NCI-H345 (cell line): ENCODE measurements around the gene STAC2.
A peak's percentile ranks its signal among the peaks of the same experiment; 100 is the strongest.

Source experiments
- DNase-seq: peaks from one replicate; lab custom pipeline; 2025; lab: John Stamatoyannopoulos, UW

STAC2 gene

DNA sequence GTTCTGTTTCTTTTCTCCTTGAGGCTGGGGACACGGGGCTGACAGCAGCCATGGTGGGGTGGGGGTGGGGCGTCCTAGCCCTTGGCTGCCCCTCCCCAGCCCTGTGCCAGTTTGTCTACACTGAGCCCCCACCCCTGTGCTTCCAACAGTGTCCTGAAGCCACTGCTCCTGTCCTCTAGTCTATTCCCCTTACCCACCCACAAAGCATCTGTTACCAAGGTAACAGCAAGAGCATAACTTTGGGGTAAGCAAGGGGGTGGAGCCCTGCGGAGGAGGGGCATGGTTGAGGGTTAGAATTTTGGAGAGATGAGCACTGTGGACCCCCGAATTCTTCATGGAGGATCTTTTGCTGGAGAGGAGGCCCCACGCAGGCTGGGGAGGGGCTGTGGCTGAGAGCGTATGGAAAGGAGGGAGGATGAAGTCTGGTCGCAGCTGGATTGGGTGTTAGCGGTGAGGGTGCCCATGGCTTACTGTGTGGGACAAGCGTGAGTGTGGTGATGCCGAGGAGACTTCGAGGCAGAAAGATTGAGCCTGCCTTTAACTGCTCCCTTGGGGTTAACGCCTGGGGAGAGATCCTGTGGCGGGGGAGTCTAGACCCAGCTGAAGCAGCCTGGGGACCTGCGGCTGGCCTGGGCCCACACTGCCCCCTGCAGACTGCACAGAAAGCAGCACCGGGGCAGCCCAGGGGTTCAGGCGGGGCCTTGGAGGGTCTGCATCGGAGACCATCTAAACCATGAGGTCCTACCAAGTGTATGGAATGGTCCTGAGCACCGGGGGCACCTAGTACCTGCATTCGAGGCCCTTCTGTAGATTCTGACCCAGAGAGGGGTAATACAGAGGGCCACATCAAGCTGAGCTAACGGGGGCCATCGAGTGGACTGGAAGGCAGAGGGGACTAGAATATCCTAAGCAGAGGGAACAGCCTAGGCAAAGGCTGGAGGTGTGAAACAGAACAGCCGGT is 6.1 kb upstream of the STAC2 start:
- peak; percentile 39 for DNase-seq

DNA sequence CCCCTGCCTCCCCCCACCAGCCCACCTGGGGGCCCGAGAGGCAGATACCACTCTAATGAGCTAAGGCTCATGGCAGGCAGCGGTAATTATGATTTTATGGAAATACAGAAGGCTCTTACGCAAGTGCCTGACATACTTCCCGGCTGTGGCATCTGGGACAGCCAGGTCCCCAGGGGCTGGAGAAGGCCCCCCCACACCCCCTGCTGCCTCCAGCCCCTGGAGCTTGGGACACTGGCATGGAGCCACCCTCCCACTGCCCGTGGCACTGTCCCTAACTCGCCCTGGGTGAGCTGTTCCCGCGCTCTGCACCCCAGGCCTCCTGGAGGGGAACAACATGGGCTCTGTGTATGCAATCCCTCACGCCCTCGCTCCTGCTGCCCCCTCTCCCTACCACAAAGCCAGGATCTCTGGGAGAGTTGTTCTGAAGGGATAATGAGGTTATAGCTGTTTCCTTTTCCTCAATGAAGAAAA is 5.4 kb upstream of the STAC2 start:
- no peak for DNase-seq

DNA sequence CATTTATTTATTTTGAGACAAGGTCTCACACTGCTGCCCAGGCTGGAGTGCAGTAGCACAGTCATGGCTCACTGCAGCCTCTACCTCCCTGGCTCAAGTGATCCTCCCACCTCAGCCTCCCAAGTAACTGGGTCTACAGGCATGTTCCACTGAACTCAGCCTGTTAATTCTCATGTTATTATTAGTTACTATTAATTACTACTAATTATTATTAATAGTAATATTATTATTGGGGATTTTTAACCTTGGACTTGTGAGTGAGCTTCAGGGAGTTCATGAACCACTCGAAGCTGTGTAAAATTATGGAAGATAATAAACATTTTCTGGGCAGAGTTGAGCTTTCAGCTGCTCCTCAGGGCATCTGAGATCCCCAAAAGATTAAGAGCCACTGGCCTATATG is 4.6 kb upstream of the STAC2 start:
- DNase-seq: no peak

DNA sequence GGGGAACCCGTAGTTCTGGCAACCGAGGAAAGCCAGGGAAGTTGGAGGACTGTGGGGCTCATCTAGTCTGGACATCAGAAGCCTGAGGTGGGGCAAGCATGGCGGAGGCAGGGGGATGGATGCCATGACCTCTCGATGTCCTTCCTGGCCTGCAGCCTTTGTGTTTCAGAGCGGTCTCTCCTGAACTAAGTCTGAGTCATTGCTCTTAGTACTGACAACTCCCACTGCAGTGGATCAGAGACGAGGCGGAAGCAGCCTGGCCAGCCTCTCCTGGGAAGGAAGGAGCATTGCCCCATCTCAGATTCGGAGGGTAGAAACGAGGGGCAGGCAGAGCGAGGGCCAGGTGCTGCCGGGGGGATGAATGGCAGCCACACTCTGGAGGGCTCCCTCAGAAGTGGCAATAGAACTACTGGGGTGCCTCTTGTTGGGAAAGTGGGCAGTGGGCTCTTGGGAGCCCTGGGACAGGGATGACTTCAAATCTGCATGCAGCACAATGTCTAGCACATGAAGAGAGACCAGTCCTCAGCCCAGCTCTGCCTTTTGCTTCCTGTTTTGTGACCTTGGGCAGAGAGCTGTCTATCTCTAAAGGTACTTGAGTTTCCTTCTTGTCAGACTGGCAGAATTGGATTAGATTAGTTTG is 3.6 kb upstream of the STAC2 start:
- no peak for DNase-seq

DNA sequence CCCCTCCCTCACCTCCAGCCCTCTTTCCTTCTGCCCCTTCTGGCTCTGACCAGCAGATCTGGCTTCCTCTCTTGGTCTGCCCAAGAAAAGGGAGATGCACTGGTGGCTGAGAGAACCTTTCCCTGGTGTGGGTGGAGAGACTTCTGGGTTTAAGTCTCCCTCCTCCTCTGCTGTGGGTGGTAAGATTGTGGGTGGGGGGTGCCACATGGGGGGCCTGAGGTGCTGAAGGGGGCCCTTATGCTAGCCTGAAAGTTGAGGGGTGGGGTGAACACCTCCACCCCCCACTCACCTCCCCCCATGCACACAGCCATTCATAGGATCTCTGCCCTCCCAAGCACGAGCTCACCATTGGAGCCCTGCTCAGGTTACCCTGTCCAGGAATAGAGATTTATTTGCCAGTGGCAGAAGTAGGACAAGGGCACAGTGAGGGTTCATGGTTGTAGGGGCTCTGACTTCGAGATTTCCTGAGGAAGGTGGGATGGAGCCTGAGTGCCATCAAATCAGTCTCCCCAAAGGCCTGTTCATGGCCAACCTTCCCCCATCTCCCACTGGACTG is 1.7 kb upstream of the STAC2 start:
- no peak for DNase-seq

DNA sequence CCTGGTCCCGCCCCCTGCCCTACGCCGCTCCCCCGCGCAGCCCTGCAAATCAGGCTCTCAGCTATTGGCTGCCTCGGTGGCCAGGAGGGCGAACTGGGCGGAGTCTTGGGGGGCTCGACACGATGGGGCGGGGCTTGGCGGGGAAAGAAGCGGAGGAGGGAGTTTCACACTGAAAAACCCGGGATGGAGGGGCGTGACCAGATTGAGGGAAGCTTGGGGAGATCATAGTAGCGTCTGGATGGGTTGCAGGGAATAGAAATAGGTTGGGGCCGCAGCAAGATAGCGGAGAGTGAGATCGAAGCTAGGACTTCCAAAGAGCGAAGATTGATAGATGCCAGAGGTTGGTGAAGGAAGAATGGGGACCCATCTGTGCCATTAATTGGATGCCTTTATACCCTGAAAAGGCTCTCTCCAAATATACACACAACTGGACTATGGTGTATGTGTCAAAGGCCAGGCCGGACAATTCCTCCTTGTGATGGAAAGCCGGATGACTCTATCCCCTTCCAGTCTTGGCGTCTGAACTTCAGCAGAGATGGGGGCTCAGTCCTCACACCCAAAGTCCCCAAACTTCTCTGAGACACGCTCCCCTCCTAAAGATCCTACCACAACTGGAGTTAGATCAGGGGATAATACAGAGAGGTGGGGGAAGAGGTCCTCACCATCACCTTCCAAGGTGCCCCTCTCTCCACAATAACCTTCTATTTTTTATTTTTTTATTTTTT is 376 bp upstream of the STAC2 start:
- DNase-seq: peak; percentile 81

DNA sequence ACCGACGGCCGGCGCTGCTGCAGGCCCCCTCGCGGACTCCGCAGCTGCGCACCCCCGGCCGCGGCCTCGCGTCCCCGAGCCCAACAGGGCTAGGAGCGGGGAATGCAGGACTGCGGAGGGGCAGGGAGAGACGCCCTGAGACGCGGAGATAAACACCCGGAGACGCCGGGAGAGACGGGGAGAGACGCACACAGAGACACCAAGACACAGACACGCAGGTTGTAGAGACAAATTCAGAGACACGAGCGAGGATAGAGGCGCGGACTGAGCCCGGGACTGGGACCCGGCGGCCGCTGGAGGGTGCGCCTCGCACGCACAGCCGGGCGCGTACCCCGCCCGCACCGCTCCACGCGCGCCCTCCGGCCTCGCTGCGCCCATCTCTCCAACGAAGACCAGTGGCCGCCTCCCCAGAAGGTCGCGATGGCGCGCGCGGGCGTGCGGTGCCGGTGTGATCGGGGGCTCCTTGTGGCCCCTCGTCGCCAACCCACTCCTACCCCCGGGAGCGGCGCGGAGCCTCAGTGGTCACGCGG is 902 bp downstream of the STAC2 start:
- no peak for DNase-seq

DNA sequence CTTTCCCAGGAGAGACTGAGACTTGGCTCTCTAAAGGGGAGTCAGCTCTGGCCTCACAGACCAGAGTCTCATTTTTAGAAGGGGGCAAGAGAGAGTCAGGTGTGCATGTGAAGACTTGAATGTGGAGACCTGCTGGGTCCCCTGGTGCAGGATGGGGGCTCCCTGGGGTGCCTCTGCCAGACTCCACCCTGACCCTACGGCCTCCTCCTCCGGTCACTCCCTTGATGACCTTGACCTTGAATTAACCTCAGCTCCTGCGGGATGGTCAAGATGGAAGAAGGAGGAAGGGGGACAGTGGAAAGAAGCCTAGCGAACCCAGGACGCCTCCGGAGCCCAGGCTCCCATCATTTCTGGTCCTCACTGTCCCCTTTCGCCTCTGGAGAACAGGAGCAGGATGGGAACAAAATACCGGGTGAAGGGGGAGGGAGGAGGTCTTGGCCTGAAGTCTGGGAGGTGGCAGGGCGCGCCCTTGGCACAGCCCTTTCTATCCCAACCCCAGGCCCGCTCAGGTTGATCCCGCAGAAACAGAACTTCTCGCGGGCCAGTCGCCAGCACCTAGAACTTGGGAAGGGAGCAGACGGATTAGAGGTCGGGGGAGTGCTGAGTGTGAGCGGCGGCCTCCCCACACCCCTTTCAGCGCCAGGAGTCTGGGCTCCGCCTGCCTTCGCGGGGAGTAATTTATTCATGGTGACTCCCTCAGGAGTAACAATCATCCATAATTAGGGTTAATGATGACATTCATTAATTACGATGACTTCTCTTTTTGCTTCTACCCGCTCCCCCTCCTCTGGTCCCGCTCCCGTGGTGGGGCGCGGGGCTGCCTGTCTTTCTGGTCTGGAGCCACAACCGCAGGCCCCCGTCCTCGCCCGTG is 1.6 kb downstream of the STAC2 start:
- DNase-seq: no peak

DNA sequence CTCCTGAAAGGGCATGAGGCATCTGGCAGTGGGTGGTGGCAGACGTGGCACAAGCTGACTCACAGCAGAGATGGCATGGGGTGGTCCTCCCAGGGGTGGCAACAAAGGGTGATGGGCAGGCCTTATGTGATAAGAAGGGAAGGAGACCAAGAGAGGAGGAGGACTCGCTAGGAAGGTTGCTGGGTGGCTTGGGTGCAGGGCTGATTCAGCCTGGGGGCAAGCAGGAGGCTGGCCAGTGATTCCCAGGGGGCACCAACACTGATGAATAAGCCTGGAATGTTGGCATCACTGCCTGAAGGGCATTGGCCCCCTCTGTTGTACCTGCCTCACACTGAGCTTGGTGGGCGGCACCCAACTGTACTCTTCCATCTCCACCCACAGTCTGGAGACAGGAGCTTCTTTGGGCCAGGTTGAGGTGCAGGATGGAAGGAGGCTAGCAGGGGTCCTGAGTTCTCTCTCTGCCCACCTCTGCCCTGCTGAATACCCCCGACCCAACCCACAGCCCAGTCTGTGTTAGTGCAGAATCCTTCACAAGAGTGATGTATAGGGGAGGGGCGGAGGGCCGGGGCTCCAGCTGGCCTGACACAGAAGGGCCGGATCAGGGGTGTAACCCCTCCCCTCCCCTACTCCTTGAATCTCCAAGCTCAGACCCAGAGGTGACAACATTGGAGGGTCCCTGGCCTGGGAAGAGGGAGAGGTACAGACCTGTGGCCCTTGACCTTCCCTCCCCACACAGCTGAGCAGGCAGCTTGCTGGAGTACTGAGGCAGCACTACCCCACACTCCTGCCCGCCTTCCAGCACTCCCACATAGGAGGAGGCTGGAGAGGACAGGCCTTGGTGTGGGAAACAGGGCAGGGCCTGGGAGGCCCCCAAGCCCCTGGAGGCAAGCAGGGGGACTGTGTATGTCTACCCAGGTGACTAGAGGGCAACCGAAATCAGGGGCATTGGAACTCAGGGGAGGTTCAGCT is 2.6 kb downstream of the STAC2 start:
- no peak for DNase-seq

DNA sequence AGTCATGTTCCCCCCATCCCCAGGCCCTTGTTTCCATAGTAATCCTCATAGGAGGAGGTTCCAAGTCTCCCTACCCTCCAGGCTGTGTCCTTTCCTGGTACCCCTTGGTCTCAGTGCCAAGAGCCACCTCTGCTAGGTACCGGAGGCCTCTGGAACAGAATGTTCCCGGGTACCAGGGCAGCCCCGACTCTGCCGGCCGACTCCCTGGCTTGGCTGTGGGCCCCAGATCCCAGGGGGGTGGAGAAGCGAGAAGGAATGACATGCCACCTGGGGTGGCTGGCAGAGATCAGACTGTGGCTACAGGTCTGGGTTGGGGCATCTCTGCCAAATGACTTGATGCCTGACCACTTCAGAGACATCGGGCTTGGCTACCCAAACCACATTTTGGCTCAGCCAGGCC is 3.6 kb downstream of the STAC2 start:
- no peak for DNase-seq

DNA sequence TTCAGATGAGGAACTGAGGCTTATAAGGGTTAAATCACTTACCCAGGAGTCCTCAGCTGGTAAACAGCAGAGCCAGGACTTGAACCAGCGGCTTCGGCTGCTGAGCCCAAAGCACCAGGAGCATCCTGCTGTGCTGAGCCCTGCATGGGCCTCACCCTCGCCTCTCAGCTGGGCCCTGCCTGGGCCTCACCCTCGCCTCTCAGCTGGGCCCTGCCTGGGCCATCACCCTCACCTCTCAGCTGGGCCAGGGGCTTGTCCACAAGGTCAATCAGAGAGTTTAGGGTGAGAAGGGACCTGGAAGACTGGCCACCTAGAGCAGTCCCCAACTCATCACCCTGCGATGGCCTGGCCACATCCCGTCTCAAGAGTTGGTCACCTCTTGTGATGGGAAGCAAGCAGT is 4.2 kb downstream of the STAC2 start:
- no peak for DNase-seq

DNA sequence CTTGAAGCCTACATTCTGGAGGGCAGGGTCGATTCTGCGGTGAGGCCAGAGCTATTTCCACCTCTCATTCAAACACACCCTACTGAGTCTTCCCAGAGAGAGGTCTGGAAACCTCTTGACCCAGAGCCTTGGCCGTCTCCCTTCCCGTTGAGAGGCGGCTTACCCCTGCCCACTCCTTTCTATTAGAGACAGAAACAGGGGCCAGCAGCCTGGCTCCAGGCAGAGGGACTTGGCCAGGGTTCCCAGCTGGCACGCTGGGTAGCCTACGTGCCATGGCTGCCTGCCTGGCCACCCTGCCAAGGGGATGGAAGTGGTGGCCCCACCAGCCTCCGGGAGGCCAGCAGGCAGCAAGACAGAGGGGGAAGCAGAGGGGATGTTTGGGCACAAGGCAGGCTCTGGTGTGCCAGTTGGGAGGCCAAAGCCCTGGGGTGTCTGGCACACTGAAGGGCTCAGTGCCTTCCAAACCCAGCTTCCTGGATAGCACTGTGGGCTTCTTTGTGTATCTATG is 6.0 kb downstream of the STAC2 start:
- DNase-seq: no peak

DNA sequence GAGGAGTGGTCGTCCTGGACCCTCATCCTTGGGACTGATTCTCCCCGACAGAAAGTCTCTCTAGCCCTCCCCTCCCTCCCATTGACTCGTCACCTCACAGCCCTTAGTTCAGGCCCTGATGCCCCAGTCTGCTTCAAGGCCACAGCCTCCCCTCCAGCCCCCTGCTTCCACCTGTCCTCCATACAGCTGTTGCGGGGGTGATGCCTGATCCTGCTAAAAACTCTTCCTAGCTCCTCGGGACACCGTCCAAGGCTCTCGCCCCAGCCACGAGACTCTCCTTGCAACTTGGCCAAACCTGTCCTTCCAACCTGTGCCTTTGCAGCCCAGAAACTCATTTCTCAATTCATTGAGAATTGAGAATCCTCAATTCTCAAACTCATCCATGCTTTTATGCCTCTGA is 6.8 kb downstream of the STAC2 start:
- DNase-seq: no peak

DNA sequence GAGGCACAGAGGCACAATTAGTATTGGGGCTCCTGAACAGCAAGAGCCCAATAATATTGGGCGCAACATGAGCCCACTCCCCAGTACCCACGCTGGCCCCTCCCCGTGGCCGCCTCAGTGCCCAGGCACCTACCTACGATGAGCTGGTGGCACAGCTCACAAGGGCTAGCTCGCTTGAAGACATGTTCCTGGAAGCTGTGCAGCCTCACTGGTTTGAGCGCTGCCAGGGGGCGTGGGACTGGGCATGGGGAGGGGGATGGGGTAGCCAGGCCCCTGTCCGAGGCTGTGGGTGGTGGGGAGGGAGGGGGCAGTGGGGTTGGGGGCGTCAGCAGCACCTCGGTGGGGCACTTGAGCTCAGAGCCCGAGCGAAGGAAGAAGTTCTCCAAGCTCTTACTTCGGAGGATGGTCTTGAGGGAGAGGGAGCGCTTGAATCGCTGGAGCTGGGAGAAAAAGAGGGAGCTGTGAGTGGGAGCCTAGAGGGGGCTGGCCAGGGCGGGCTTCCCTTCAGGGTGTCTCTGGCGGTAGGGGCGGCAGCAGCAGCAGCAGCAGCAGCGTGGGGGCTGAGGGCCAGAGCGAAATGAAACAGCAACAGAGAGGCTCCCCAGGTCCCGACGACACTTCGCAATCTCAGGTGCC is 7.9 kb downstream of the STAC2 start:
- DNase-seq: no peak

DNA sequence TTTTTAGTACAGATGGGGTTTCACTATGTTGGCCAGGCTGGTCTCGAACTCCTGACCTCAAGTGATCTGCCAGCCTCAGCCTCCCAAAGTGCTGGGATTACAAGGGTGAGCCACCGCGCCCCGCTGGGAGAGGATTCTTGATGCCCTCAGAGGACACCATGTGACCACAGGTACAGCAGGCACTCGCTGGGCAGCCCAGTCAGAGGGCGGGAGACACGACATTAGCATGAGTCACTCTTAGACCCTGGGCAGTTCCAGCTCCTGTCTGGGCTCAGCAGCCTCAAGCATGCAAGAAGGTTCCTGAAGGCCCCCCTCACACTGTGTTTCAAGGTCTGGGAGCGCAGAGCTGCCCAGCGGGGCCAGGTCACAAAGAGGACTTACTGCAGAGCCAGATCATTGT is 11.9 kb downstream of the STAC2 start:
- no peak for DNase-seq

DNA sequence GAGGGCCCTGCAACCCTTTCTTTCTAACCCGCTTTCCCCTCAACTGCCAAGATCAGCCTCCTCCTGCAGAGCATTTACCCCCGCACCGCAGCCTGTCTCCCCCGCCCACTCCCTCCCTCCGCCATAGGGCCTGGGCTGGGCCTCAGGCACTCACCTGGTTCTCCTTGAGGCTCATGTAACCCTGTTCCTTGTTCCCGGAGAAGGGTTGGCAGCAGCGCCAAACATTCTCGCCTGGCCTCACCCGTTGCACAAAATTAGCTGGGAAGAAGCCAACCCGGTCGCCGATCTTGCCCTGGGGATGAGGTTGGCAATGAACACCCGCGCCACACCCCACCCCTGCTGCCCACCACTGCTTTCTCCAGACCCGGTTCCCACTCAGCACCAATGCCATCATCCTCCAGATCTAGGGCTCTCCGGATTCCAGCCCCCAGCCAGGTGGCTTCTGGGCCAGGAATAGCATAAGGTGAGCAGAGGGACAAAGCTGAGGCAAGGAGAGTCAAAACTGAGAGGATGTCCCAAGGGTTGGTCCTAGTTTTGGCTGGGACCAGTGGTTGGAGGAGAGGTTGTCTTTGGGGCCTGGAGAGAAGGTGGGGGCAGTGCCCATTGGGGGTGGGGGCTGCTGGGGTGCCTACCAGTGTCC is 12.8 kb downstream of the STAC2 start:
- DNase-seq: no peak

DNA sequence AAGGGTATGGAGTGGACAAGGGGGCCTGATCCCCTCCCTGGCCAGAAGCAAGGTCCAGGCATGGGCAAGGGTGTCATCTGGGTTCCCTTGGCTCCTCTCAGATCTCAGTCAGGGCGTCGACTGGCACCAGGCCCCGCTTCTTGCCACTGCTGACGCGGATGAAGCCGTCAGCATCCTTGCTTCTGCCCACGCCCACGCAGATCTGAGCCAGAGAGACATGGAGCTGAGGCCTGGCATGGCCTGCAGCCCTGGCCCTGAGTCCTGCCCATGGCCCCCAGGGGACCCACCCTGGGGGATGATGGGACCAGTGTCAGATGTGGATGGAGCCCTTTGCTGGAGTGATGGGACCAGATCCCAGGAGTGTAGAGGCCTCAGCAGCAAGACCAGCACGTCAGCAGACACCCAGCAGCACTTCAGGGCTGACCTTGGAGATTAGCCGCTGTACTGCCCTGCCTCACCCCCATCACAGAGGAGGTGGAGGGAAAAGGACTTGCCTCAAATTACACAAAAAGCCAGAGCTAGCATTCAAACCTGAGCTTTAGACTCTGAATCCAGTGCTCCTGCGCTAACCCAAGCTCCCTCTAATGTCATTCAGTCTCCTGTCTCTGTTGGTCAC is 13.4 kb downstream of the STAC2 start:
- DNase-seq: no peak

DNA sequence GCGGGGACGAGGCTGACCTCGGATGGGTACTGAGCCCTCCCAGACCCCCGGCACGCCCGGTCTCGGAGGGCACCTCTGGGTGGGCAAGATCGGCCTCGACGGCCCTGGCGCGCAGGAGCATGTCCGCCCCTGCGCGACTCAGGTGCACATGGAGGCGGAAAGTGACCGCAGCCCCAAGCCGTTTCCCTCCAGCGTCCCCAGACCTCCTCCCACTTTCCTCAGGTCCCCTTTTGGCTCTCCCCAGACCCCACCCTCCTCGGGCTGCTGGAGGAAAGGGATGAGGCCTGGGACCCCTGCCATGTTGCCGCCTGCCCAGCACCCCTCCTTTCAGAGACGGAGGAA is 15.7 kb downstream of the STAC2 start:
- no peak for DNase-seq
